PC-9 (cell line): ENCODE results near the gene PLPP6.

Experiments
- CTCF ChIP-seq: fragments of 200-600 bp; sonication (generic); conservative IDR thresholded peaks from 2 replicates; pipeline ENCODE4 v1.6.1; 2017; ENCODE audit warnings: mixed run types, antibody characterized with exemption, mild to moderate bottlenecking, moderate library complexity
- EZH2 ChIP-seq: fragments of 200-600 bp; sonication (generic); IDR thresholded peaks from 2 replicates; pipeline ENCODE4 v1.8.0; 2017; ENCODE audit warnings: antibody characterized with exemption, low read depth

- no peak for TF ChIP-seq CTCF
- no peak for TF ChIP-seq EZH2
These were observed 44.3 kb upstream of the PLPP6 start for GRCh38 chr9:4617752-4618151.
